H9 (cell line): ENCODE data around the gene TRIM44. TPM values are rescaled to one million over a fixed set of nuclear protein-coding genes. Genes with fewer than 3 reads are reported as not detected.

Experiments used
- DNase-seq: peaks from one replicate; pipeline ENCODE4 v3.0.0-alpha.2; 2017
- H2AFZ ChIP-seq: one replicate; pipeline ENCODE4 v1.6.1; 2013; ENCODE audit warnings: mild to moderate bottlenecking, low read length, control low read depth, moderate library complexity
- H2AK5ac ChIP-seq: 2 replicates; pipeline ENCODE4 v1.6.1; 2013; ENCODE audit warnings: low read length, control low read depth, mixed read lengths; ENCODE audit not compliant: insufficient read length
- H2BK120ac ChIP-seq: one replicate; pipeline ENCODE4 v1.6.1; 2013; ENCODE audit warnings: low read depth, mild to moderate bottlenecking, low read length, control low read depth, inconsistent platforms; ENCODE audit not compliant: poor library complexity, severe bottlenecking
- H2BK12ac ChIP-seq: 2 replicates; pipeline ENCODE4 v1.6.1; 2013; ENCODE audit warnings: low read length, control low read depth, mixed read lengths, low read depth; ENCODE audit not compliant: insufficient read length
- H2BK15ac ChIP-seq: 2 replicates; pipeline ENCODE4 v1.6.1; 2013; ENCODE audit warnings: low read depth, low read length, control low read depth
- H2BK20ac ChIP-seq: one replicate; pipeline ENCODE4 v1.6.1; 2013; ENCODE audit warnings: low read depth, mild to moderate bottlenecking, low read length, control low read depth, inconsistent platforms; ENCODE audit not compliant: poor library complexity, severe bottlenecking
- H2BK5ac ChIP-seq: 2 replicates; pipeline ENCODE4 v1.6.1; 2013; ENCODE audit warnings: low read length, control low read depth, mixed read lengths; ENCODE audit not compliant: insufficient read length
- H3K14ac ChIP-seq: 2 replicates; pipeline ENCODE4 v1.6.1; 2013; ENCODE audit warnings: low read length, control low read depth; ENCODE audit not compliant: insufficient read depth
- H3K18ac ChIP-seq: 2 replicates; pipeline ENCODE4 v1.6.1; 2013; ENCODE audit warnings: low read depth, mild to moderate bottlenecking, mixed read lengths, low read length, control low read depth; ENCODE audit not compliant: insufficient read length
- H3K23ac ChIP-seq: 2 replicates; pipeline ENCODE4 v1.6.1; 2013; ENCODE audit warnings: low read length, control low read depth, mixed read lengths, low read depth; ENCODE audit not compliant: insufficient read length
- H3K23me2 ChIP-seq: 2 replicates; pipeline ENCODE4 v1.6.1; 2013; ENCODE audit warnings: low read depth, mild to moderate bottlenecking, mixed read lengths, low read length, control low read depth; ENCODE audit not compliant: insufficient read length, poor library complexity, severe bottlenecking
- H3K27ac ChIP-seq: 2 replicates; pipeline ENCODE4 v1.5.1; 2013; ENCODE audit warnings: low read length, control low read depth, mixed read lengths, low read depth; ENCODE audit not compliant: insufficient read length
- H3K27me3 ChIP-seq: 2 replicates; pipeline ENCODE4 v1.6.1; 2013; ENCODE audit warnings: low read length, control low read depth, inconsistent platforms; ENCODE audit not compliant: insufficient read depth
- H3K4ac ChIP-seq: 2 replicates; pipeline ENCODE4 v1.6.1; 2013; ENCODE audit warnings: low read depth, mild to moderate bottlenecking, control low read depth, inconsistent platforms, low read length, moderate library complexity
- H3K4me1 ChIP-seq: 2 replicates; pipeline ENCODE4 v1.6.1; 2013; ENCODE audit warnings: low read length, control low read depth, inconsistent platforms; ENCODE audit not compliant: insufficient read depth
- H3K4me2 ChIP-seq: 2 replicates; pipeline ENCODE4 v1.6.1; 2013; ENCODE audit warnings: low read length, control low read depth, mixed read lengths; ENCODE audit not compliant: insufficient read length, insufficient read depth
- H3K56ac ChIP-seq: 2 replicates; pipeline ENCODE4 v1.6.1; 2013; ENCODE audit warnings: low read depth, mild to moderate bottlenecking, mixed read lengths, low read length, control low read depth; ENCODE audit not compliant: insufficient read length
- H3K79me1 ChIP-seq: 2 replicates; pipeline ENCODE4 v1.6.1; 2013; ENCODE audit warnings: low read depth, mild to moderate bottlenecking, moderate library complexity, low read length, control low read depth, inconsistent platforms; ENCODE audit not compliant: insufficient read depth, poor library complexity, severe bottlenecking
- H3K79me2 ChIP-seq: 2 replicates; pipeline ENCODE4 v1.6.1; 2013; ENCODE audit warnings: low read length, control low read depth, inconsistent platforms; ENCODE audit not compliant: insufficient read depth
- H3K9ac ChIP-seq: 2 replicates; pipeline ENCODE4 v1.6.1; 2013; ENCODE audit warnings: low read length, control low read depth, mixed read lengths; ENCODE audit not compliant: insufficient read length; ENCODE audit errors: extremely low read depth
- H3K9me3 ChIP-seq: one replicate; pipeline ENCODE4 v1.6.1; 2013; ENCODE audit warnings: low read depth, low read length, inconsistent platforms; ENCODE audit not compliant: control insufficient read depth
- H3T11ph ChIP-seq: one replicate; pipeline ENCODE4 v1.6.1; 2013; ENCODE audit warnings: mild to moderate bottlenecking, low read length, control low read depth, inconsistent platforms
- H4K20me1 ChIP-seq: one replicate; pipeline ENCODE4 v1.6.1; 2013; ENCODE audit not compliant: control insufficient read depth, insufficient read length, insufficient read depth
- H4K5ac ChIP-seq: 2 replicates; pipeline ENCODE4 v1.6.1; 2013; ENCODE audit warnings: low read depth, mild to moderate bottlenecking, mixed read lengths, low read length, control low read depth; ENCODE audit not compliant: insufficient read length
- H4K8ac ChIP-seq: replicated peaks from 2 replicates; pipeline ENCODE4 v1.6.1; 2013; ENCODE audit warnings: low read length, control low read depth, mixed read lengths, low read depth; ENCODE audit not compliant: insufficient read length
- H4K91ac ChIP-seq: 2 replicates; pipeline ENCODE4 v1.6.1; 2013; ENCODE audit warnings: low read depth, mild to moderate bottlenecking, moderate library complexity, mixed read lengths, low read length, control low read depth; ENCODE audit not compliant: insufficient read length
- H3K27ac Mint-ChIP-seq, 3 experiments: 2 replicates in 2 of 3; 3 replicates in 1 of 3; pipeline ENCODE4 v1.8.0; 2020 to 2021; ENCODE audit warnings: mixed read lengths in 3 of 3, mild to moderate bottlenecking in 1 of 3, moderate library complexity in 1 of 3
- H3K27me3 Mint-ChIP-seq: 2 replicates; pipeline ENCODE4 v1.8.0; 2021; ENCODE audit warnings: low read depth, mild to moderate bottlenecking, moderate library complexity, mixed read lengths
- H3K36me3 Mint-ChIP-seq, 3 experiments: 2 replicates in 2 of 3; 3 replicates in 1 of 3; pipeline ENCODE4 v1.8.0; 2020 to 2021; ENCODE audit warnings: low read depth in 3 of 3, mixed read lengths in 3 of 3; ENCODE audit not compliant: insufficient read depth in 1 of 3
- H3K4me1 Mint-ChIP-seq, 2 experiments: 2 replicates each; pipeline ENCODE4 v1.8.0; 2020; ENCODE audit warnings: mixed read lengths in 2 of 2
- H3K4me3 Mint-ChIP-seq, 2 experiments: 2 replicates in 1 of 2; 3 replicates in 1 of 2; pipeline ENCODE4 v1.8.0; 2020 to 2021; ENCODE audit warnings: mild to moderate bottlenecking in 2 of 2, mixed read lengths in 2 of 2, moderate library complexity in 1 of 2
- H3K9me3 Mint-ChIP-seq, 2 experiments: 2 replicates in 1 of 2; 3 replicates in 1 of 2; pipeline ENCODE4 v1.8.0; 2020; ENCODE audit warnings: mild to moderate bottlenecking in 2 of 2, mixed read lengths in 2 of 2, moderate library complexity in 1 of 2
- CTCF ChIP-seq: fragments of 200-600 bp; sonication (generic); conservative IDR thresholded peaks from 3 replicates; pipeline ENCODE4 v1.8.0; 2021; ENCODE audit warnings: antibody characterized with exemption, mild to moderate bottlenecking
- WGBS: extraction: QIAGEN DNeasy Blood & Tissue Kit; methylation state at CpG from one replicate; pipeline ENCODE4 v1.1.7; 2013; ENCODE audit warnings: missing lambda C conversion rate, low lambda C conversion rate, mixed read lengths; ENCODE audit not compliant: insufficient read length; ENCODE audit errors: extremely low coverage; 5-methylcytosine and 5-hydroxymethylcytosine counted together
- total RNA-seq: library from RNA; stranded (reverse); gene quantifications from 2 replicates; pipeline ENCODE4 v1.2.1, GENCODE V29; 2021

Gene TRIM44
- total RNA-seq, 1 experiment from 2014 or later: 37.7 TPM

GRCh38 chr11:35751664-35752061 is 89.1 kb downstream of the TRIM44 start:
- Histone ChIP-seq H4K20me1 (no peaks in the 10 kb centered on the region), H3K14ac (no peak overlapping the region), H2BK120ac (no peak overlapping the region), H3K79me1 (no peaks in the 10 kb centered on the region), H3K27ac (no peak overlapping the region), H3K9ac (no peak overlapping the region), H3K4me2 (no peak overlapping the region), H3K23ac (no peak overlapping the region), H3K18ac (no peak overlapping the region), H2BK15ac (no peak overlapping the region), H3K79me2 (no peaks in the 10 kb centered on the region), H4K5ac (no peak overlapping the region), H2AK5ac (no peak overlapping the region), H3K56ac (no peak overlapping the region), H4K8ac (no peak overlapping the region), H2BK5ac (no peak overlapping the region), H2BK20ac (no peak overlapping the region), H4K91ac (no peak overlapping the region), H3K4ac (no peak overlapping the region), H3K27me3 (no peaks in the 10 kb centered on the region), H3T11ph (no peak overlapping the region), H3K9me3 (no peaks in the 10 kb centered on the region), H2AFZ (no peak overlapping the region), H2BK12ac (no peak overlapping the region), H3K23me2 (no peaks in the 10 kb centered on the region), H3K4me1 (peaks cover 3% of the 10 kb centered on the region; the same call in 1 of the 2 replicates)
- TF ChIP-seq CTCF: no peak
- DNase-seq: no peak
- H3K27me3 Mint-ChIP-seq: no peaks in the 10 kb centered on the region
- H3K9me3 Mint-ChIP-seq: peaks cover 4 to 5% of the 10 kb centered on the region in 2 experiments; a peak in 4 of 5 replicates
- WGBS: no CpG with 5 or more reads among the region's 1 CpG
- no peak overlapping the region for H3K27ac Mint-ChIP-seq
- peaks cover 11% of the 10 kb centered on the region in 2 experiments for H3K4me1 Mint-ChIP-seq
- peaks cover 3 to 4% (median 3%) of the 10 kb centered on the region in 3 experiments; a peak in 3 of 7 replicates for H3K36me3 Mint-ChIP-seq
- no peak overlapping the region for H3K4me3 Mint-ChIP-seq
